Measurements from ENCODE around the gene UBASH3B. TPM values are rescaled to one million over a fixed set of nuclear protein-coding genes. Genes with fewer than 3 reads are reported as not detected.

Gene UBASH3B
- total and polyA plus RNA-seq, 9 donors, result 0.31 to 5.9 (median 1.8) TPM

- no peak for TF ChIP-seq EP300 (IDR thresholded peaks at IDR 0.05)
- no peak for TF ChIP-seq POLR2A (IDR thresholded peaks at IDR 0.05)
- no peak for TF ChIP-seq CTCF (IDR thresholded peaks at IDR 0.05)
- Histone ChIP-seq H3K36me3 (no peaks in the 10 kb centered on the region), H3K4me1 (ENCODE audit: insufficient read depth) (no peaks in the 10 kb centered on the region), H3K9me3 (no peaks in the 10 kb centered on the region), H3K27me3 (no peaks in the 10 kb centered on the region), H3K27ac (no peak overlapping the region), H3K4me3 (no peak overlapping the region)
- 60 to 72% (median 64%) methylated on average over 4 of the region's 4 CpGs for WGBS, 3 donors
- no peak for DNase-seq
- intact Hi-C loops (cut with DNase I), result no loop called here
Observed at GRCh38 chr11:122701143-122701542, 45.6 kb downstream of the UBASH3B start.

GRCh38 chr11:122703541-122704272 is 48.2 kb downstream of the UBASH3B start:
- Histone ChIP-seq H3K9me3 (no peaks in the 10 kb centered on the region), H3K4me1 (ENCODE audit: insufficient read depth) (no peaks in the 10 kb centered on the region), H3K36me3 (no peaks in the 10 kb centered on the region), H3K4me3 (no peak overlapping the region), H3K27me3 (no peaks in the 10 kb centered on the region), H3K27ac (no peak overlapping the region)
- DNase-seq, result no peak
- intact Hi-C loops (cut with DNase I), result no loop called here
- WGBS, 3 donors, result 86 to 97% (median 90%) methylated on average over 8 of the region's 8 CpGs
- TF ChIP-seq CTCF (IDR thresholded peaks at IDR 0.05), result no peak
- no peak for TF ChIP-seq EP300 (IDR thresholded peaks at IDR 0.05)
- no peak for TF ChIP-seq POLR2A (IDR thresholded peaks at IDR 0.05)

DNA sequence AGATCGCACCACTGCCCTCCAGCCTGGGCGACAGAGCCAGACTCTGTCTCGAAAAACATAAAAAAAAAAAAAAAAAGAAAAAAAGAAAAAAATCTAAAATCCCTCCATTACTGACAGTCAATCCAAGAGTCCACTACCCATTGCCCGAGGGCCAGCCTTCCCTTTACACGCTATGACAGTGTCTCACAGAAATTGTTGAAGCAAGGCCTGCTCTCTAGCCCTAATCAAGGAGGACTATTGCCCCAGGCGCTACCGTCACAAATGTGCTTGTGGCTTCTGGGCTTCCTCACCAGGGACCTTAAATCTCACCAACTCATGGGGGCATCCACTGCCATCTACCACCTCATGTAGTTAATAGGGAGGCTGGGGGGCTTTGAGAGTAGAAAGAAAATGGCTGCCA is 49.9 kb downstream of the UBASH3B start:
- H3K4me1 ChIP-seq (ENCODE audit: insufficient read depth), result no peaks in the 10 kb centered on the region

DNA sequence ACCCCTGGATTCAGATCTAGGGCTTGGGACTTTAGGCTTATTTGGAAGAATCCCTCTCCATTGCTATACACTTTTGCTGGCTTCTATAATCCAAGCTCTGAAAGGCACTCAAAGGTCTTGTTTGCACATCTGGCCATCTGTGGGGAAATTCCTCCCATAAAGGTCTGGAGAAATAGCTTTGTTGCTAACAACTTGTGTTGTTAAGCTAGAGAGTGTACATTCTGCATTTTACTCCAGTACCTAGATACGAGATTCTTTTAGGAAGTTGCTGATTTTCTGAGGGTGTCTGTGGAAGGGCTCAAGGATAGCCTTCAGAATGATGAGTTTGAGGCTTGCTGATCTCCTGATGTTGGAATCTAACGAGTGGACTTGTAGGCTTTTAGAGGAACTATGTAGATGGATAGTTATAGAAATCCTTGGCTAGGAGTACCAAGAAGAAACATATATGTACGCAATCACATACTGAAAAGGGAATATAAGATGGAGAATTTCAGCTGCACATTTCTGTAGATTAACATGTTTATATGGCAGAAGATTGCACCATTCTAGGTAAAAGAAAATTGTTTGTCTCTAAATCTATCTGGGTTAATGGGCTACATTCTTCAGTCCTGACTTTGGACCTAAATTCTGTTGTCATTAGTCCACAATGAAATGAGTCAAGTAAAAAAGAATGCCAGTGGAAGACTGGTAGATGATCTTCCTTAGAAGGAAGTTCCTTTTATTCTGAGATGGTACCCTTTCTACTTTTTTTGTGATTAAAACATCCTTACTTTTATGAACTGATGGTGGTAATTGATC is 51.0 kb downstream of the UBASH3B start:
- TF ChIP-seq EP300 (IDR thresholded peaks at IDR 0.05), result no peak
- no peak for TF ChIP-seq CTCF (IDR thresholded peaks at IDR 0.05)
- TF ChIP-seq POLR2A (IDR thresholded peaks at IDR 0.05), result no peak
- no peak overlapping the region for H3K27ac ChIP-seq
- DNase-seq, result no peak
- H3K36me3 ChIP-seq, result no peaks in the 10 kb centered on the region
- no peaks in the 10 kb centered on the region for H3K4me1 ChIP-seq (ENCODE audit: insufficient read depth)
- 79 to 81% (median 80%) methylated on average over 3 of the region's 3 CpGs for WGBS, 3 donors
- intact Hi-C loops (cut with DNase I), result no loop called here
- H3K27me3 ChIP-seq, result no peaks in the 10 kb centered on the region
- H3K9me3 ChIP-seq, result no peaks in the 10 kb centered on the region
- no peak overlapping the region for H3K4me3 ChIP-seq

More for the DNA sequence above, 49.9 kb downstream of the UBASH3B start:
- Histone ChIP-seq H3K9me3 (no peaks in the 10 kb centered on the region), H3K27ac (no peak overlapping the region), H3K27me3 (no peaks in the 10 kb centered on the region), H3K36me3 (no peaks in the 10 kb centered on the region), H3K4me3 (no peak overlapping the region)
- no peak for DNase-seq
- 95 to 97% (median 97%) methylated on average over 7 of the region's 7 CpGs for WGBS, 3 donors
- intact Hi-C loops (cut with DNase I), result no loop called here
- no peak for TF ChIP-seq EP300 (IDR thresholded peaks at IDR 0.05)
- TF ChIP-seq CTCF (IDR thresholded peaks at IDR 0.05), result no peak
- TF ChIP-seq POLR2A (IDR thresholded peaks at IDR 0.05), result no peak
